H7 (cell line): ENCODE measurements around the gene HDAC4. TPM values are rescaled to one million over a fixed set of nuclear protein-coding genes. Genes with fewer than 3 reads are reported as not detected.

Experiments used
- DNase-seq: peaks from one replicate; pipeline ENCODE4 v3.0.0; 2012
- H3K27me3 ChIP-seq: 2 replicates; pipeline ENCODE4 v1.6.0; 2011; ENCODE audit warnings: mild to moderate bottlenecking, low read length; ENCODE audit not compliant: control insufficient read depth, insufficient read depth
- H3K36me3 ChIP-seq: replicated peaks from 2 replicates; pipeline ENCODE4 v1.5.1; 2011; ENCODE audit warnings: low read length; ENCODE audit not compliant: control insufficient read depth, insufficient read depth
- H3K4me3 ChIP-seq: 2 replicates; pipeline ENCODE4 v1.5.1; 2011; ENCODE audit warnings: low read depth, mild to moderate bottlenecking, control low read depth, low read length, moderate library complexity; ENCODE audit not compliant: insufficient read depth
- total RNA-seq: library from RNA; depleted of rRNA; stranded (reverse); fragments of >200 nt; shearing (Covaris generic); gene quantifications from 2 replicates; pipeline ENCODE4 v1.2.3, GENCODE V29; 2014

The HDAC4 gene
- total RNA-seq, 1 experiment from 2014 or later, result 18.1 TPM

- peak; percentile 17 for DNase-seq
- no peak overlapping the region for H3K4me3 ChIP-seq
- no peaks in the 10 kb centered on the region for H3K27me3 ChIP-seq
- H3K36me3 ChIP-seq, result no peaks in the 10 kb centered on the region
These were observed 394.1 kb downstream of the HDAC4 start for GRCh38 chr2:239006622-239007285.

DNA sequence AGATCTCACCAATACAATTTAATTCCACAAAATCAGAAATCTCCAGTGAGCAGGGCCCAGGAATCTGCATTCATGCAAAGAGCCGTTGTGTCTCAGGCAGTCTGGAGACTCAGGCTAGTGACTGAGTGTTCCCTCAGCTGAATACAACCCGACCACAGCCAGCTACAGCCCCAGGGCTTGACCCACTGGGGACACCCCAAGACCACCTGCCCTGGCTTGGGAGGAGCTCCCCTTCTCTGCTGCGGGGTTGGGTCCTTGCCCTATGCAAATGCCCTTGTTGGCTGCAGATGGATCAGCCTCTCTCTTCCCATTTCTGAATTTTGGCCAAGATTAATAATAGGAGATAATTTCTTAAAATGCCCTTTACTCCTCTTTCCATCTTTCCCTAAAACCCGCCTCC is 395.2 kb downstream of the HDAC4 start:
- Histone ChIP-seq H3K27me3 (no peaks in the 10 kb centered on the region), H3K4me3 (no peak overlapping the region), H3K36me3 (no peaks in the 10 kb centered on the region)
- DNase-seq, result peak; percentile 26

DNA sequence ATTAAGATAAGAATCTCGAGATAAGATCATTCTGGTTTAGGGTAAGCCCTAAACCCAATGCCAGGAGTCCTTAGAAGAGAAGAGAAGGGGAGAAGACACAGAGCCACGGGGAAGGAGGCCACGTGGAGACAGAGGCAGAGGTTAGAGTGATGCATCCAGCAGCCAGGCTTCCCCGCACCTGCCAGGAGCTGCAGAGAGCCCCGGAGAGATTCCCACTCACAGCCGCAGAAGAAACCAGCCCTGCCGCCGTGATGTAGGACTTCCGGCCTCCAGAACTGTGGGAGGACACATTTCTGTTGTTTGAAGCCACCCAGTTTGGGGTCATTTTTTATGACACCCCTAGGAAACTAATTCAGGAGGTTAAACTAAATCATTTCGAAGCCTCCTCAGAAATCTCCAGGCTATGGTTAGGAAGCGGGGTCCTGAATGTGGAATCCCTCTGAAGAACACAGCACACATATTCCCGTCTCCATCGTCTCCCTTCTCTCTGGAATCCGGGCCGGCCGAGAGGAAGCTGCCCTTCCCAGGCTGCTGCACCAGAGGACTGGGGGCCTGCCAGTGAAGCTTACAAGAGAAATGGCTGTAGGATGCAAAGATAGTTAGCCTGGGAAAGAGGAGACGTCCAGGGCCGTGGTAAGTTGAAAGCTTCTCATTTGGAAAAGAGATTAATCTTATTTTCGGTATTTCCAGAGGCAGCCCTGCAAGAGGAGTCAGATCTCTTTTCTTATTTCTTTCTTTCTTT is 396.4 kb downstream of the HDAC4 start:
- DNase-seq, result peak; percentile 23
- H3K4me3 ChIP-seq, result no peak overlapping the region
- H3K27me3 ChIP-seq, result no peaks in the 10 kb centered on the region
- no peaks in the 10 kb centered on the region for H3K36me3 ChIP-seq

- Histone ChIP-seq H3K27me3 (no peaks in the 10 kb centered on the region), H3K36me3 (no peaks in the 10 kb centered on the region), H3K4me3 (no peak overlapping the region)
- DNase-seq, result peak; percentile 23
These were observed 397.1 kb downstream of the HDAC4 start for GRCh38 chr2:239003624-239004273.

DNA sequence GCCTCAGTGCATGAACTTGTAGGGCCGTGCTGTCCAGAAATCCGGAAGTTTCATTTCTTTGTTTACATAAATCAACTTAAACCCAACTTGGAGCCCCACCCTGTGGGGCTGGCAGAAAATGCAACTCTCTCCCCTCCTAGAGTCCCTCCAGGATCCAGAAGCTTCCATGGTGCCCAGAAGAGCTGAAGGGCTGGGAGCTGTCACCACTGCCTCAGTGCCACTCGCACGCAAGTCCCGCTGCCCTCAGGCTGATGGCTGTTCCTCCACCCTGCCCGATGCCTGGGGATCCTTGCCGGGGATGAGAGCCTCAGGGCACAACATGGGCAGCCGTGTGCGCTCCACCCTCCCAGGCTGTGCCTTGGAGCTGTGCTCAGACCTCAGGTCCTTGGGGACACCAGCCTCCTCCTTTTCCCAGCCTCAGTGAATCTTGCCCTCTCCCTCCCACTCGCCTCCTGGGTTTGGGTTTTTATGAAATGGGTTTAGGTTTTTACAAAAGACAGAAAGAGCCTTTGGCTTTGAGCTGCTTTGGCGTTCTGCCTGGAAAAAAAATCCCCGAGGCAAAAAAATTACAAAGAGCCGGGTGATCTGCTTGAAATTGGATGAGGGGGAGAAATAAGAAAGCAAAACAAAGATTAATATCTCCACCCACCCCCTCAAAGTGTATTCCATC is 397.7 kb downstream of the HDAC4 start:
- Histone ChIP-seq H3K4me3 (no peak overlapping the region), H3K27me3 (no peaks in the 10 kb centered on the region), H3K36me3 (no peaks in the 10 kb centered on the region)
- DNase-seq, result peak; percentile 35

GRCh38 chr2:239002591-239002953 is 398.2 kb downstream of the HDAC4 start:
- no peak overlapping the region for H3K4me3 ChIP-seq
- DNase-seq, result peak; percentile 35

DNA sequence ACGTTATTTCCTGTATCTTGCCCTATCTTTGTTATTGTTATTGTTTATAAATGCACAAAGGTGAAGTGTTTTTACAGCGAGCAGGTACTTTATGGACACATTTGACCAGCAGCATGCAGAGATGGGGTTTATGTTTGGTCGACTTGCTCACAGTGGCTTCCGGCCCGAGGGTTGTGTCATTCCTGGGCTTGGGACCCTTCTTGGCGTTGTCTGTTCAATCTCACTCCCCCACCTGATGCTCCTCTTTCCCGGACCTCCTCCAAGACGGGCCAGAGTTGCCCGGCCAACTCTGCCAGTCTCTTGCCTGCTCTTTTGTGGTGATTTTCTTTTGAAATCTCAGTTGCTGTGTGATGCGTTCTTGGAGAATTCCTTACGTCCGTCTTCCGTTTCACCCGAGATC is 399.0 kb downstream of the HDAC4 start:
- Histone ChIP-seq H3K4me3 (no peak overlapping the region), H3K27me3 (no peaks in the 10 kb centered on the region), H3K36me3 (no peaks in the 10 kb centered on the region)
- peak; percentile 22 for DNase-seq

More at GRCh38 chr2:239002591-239002953, 398.2 kb downstream of the HDAC4 start:
- H3K27me3 ChIP-seq, result no peaks in the 10 kb centered on the region
- no peaks in the 10 kb centered on the region for H3K36me3 ChIP-seq

GRCh38 chr2:239000500-239001073 is 400.2 kb downstream of the HDAC4 start:
- Histone ChIP-seq H3K36me3 (no peaks in the 10 kb centered on the region), H3K27me3 (no peaks in the 10 kb centered on the region), H3K4me3 (no peak overlapping the region)
- peak; percentile 13 for DNase-seq

DNA sequence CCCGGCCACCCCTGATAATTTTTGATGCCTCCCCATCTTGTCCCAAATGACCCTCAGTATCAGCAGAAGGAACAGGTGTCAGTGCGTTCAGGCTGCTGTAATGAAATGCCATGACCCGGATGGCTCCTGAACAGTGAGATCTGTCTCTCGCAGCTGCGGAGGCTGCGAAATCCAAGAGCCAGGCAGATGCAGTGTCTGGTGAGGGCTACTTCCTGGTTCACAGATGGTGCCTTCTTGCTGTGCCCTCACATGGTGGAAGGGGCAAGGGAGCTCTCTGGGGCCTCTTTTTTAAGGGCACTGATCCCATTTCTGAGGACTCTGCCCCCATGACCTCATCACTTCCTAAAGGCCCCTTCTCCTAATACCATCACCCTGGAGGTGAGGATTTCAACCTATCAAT is 400.7 kb downstream of the HDAC4 start:
- Histone ChIP-seq H3K36me3 (no peaks in the 10 kb centered on the region), H3K4me3 (no peak overlapping the region), H3K27me3 (no peaks in the 10 kb centered on the region)
- DNase-seq, result no peak

- Histone ChIP-seq H3K36me3 (no peaks in the 10 kb centered on the region), H3K4me3 (no peak overlapping the region), H3K27me3 (no peaks in the 10 kb centered on the region)
- peak; percentile 7 for DNase-seq
These were observed 401.5 kb downstream of the HDAC4 start for GRCh38 chr2:238999291-238999741.

GRCh38 chr2:238998801-238999200 is 402.0 kb downstream of the HDAC4 start:
- Histone ChIP-seq H3K4me3 (no peak overlapping the region), H3K27me3 (no peaks in the 10 kb centered on the region), H3K36me3 (no peaks in the 10 kb centered on the region)
- DNase-seq, result peak; percentile 8
